Superior temporal gyrus (tissue), 1 donor: ENCODE measurements around the gene FMN1.

Experiments used
- DNase-seq: peaks from one replicate; pipeline ENCODE4 v3.0.0-alpha.2; 2016; ENCODE audit errors: extremely low spot score

The FMN1 gene

GRCh38 chr15:33051528-33051927, 143.0 kb downstream of the FMN1 start:
- no peak for DNase-seq

- DNase-seq = no peak
Measured at GRCh38 chr15:33048255-33048654, 146.3 kb downstream of the FMN1 start.

- DNase-seq = no peak
Measured at GRCh38 chr15:33047077-33047476, 147.4 kb downstream of the FMN1 start.

GRCh38 chr15:33046329-33046728, 148.2 kb downstream of the FMN1 start:
- no peak for DNase-seq

GRCh38 chr15:33045066-33045810, 149.3 kb downstream of the FMN1 start:
- DNase-seq = no peak

GRCh38 chr15:33044598-33044997, 149.9 kb downstream of the FMN1 start:
- no peak for DNase-seq

- DNase-seq = no peak
Measured at GRCh38 chr15:33043636-33044035, 150.9 kb downstream of the FMN1 start.

- DNase-seq = no peak
Measured at GRCh38 chr15:33040496-33040895, 154.0 kb downstream of the FMN1 start.

- DNase-seq = no peak
Measured at GRCh38 chr15:33034588-33034987, 159.9 kb downstream of the FMN1 start.

GRCh38 chr15:33032053-33032452, 162.5 kb downstream of the FMN1 start:
- no peak for DNase-seq

- DNase-seq = no peak
Measured at GRCh38 chr15:33031324-33031821, 163.1 kb downstream of the FMN1 start.

- DNase-seq = no peak
Measured at GRCh38 chr15:33030315-33030714, 164.2 kb downstream of the FMN1 start.

GRCh38 chr15:33029109-33029652, 165.3 kb downstream of the FMN1 start:
- no peak for DNase-seq

- DNase-seq = no peak
Measured at GRCh38 chr15:33028495-33028894, 166.0 kb downstream of the FMN1 start.

- no peak for DNase-seq
Measured at GRCh38 chr15:33027306-33028035, 167.0 kb downstream of the FMN1 start.

- no peak for DNase-seq
Measured at GRCh38 chr15:33026614-33027013, 167.9 kb downstream of the FMN1 start.

- no peak for DNase-seq
Measured at GRCh38 chr15:33022629-33023028, 171.9 kb downstream of the FMN1 start.

GRCh38 chr15:33021806-33022389, 172.6 kb downstream of the FMN1 start:
- DNase-seq = peak; percentile 88

GRCh38 chr15:33019354-33019981, 175.0 kb downstream of the FMN1 start:
- DNase-seq = no peak

- no peak for DNase-seq
Measured at GRCh38 chr15:33016405-33017024, 178.0 kb downstream of the FMN1 start.

- DNase-seq = no peak
Measured at GRCh38 chr15:33014586-33014985, 179.9 kb downstream of the FMN1 start.
